Panc1 (cell line): ENCODE results near the gene FZD4.

Experiments used
- POLR2AphosphoS5 ChIP-seq: IDR thresholded peaks from 2 replicates; pipeline ENCODE4 v1.6.1; 2012; ENCODE audit warnings: mild to moderate bottlenecking, low read depth, low read length, moderate library complexity
- TF ChIP-seq, protein P1 (sequence below): fragments of 450-650 bp; IDR thresholded peaks from 2 replicates; pipeline ENCODE4 v1.5.1; 2017; ENCODE audit warnings: mild to moderate bottlenecking

DNA sequence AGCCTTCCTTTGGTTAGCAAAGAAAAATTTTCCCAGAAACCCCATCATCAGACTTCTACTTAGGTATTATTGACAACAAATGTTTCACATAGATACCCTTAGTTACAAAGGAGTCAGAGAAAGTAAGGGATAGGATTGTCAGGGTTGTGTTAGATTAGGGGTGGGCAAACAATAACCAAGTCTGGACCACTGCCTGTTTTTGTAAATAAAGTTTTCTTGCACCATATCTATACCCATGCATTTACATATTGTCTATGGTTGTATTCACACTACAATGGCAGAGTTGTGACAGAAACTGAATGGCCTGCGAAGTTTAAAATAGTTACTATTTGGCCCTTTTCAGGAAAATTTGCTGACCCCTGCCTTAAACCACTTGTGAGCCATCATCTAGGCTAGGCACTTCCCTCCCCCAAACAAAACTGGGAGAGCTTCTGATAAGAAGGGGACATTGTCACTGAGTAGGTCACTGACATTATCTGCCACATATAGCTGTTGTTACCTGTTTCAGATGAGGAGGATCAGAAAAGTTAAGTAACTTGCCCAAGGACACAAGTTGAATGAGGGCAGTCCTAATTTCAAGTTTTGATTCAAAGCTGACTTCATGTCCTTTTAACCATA lies 41.9 kb upstream of the FZD4 start:
- TF ChIP-seq, protein P1, sequence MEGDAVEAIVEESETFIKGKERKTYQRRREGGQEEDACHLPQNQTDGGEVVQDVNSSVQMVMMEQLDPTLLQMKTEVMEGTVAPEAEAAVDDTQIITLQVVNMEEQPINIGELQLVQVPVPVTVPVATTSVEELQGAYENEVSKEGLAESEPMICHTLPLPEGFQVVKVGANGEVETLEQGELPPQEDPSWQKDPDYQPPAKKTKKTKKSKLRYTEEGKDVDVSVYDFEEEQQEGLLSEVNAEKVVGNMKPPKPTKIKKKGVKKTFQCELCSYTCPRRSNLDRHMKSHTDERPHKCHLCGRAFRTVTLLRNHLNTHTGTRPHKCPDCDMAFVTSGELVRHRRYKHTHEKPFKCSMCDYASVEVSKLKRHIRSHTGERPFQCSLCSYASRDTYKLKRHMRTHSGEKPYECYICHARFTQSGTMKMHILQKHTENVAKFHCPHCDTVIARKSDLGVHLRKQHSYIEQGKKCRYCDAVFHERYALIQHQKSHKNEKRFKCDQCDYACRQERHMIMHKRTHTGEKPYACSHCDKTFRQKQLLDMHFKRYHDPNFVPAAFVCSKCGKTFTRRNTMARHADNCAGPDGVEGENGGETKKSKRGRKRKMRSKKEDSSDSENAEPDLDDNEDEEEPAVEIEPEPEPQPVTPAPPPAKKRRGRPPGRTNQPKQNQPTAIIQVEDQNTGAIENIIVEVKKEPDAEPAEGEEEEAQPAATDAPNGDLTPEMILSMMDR, result no peak
- no peak for TF ChIP-seq POLR2AphosphoS5
